ENCODE measurements around the gene PKD2. TPM values are rescaled to one million over a fixed set of nuclear protein-coding genes. Genes with fewer than 3 reads are reported as not detected.

The PKD2 gene
- total RNA-seq, 2 donors from 2014 or later = 7.3 to 9.1 TPM

Other genes with a start within 250 kb of the PKD2 start
- gene IBSP, start 208.1 kb upstream of the PKD2 start, total RNA-seq = not detected
- gene MEPE, start 174.7 kb upstream of the PKD2 start, total RNA-seq = not detected
- gene SPP1, start 31.9 kb upstream of the PKD2 start, total RNA-seq = under 1 TPM in 1 of 2 donors, not detected in 1; 0.19 TPM
- 1 to 10 TPM in 1 of 2 donors, under 1 TPM in 1; 0.28 to 2.3 TPM for gene ABCG2, start 151.0 kb downstream of the PKD2 start, total RNA-seq